KOPT-K1 (cell line): ENCODE measurements around the gene PRAME.

Experiments
- H3K27ac ChIP-seq: fragments of 200-600 bp; sonication (generic); 2 replicates; pipeline ENCODE4 v1.5.1; 2016; ENCODE audit warnings: antibody characterized with exemption, mild to moderate bottlenecking, low read depth, low read length; ENCODE audit not compliant: poor library complexity, severe bottlenecking
- H3K36me3 ChIP-seq: fragments of 200-600 bp; sonication (generic); 2 replicates; pipeline ENCODE4 v1.5.1; 2017; ENCODE audit warnings: antibody characterized with exemption, mild to moderate bottlenecking, low read length, moderate library complexity; ENCODE audit not compliant: insufficient read depth
- H3K9me3 ChIP-seq: fragments of 200-600 bp; sonication (generic); 2 replicates; pipeline ENCODE4 v1.5.1; 2017; ENCODE audit warnings: antibody characterized with exemption, low read length, mild to moderate bottlenecking; ENCODE audit not compliant: insufficient read depth, poor library complexity, severe bottlenecking

PRAME gene

GRCh38 chr22:22508274-22509176, 50.5 kb downstream of the PRAME start, which contains the start of gene ZNF280B:
TSS of gene ZNF280B (minus strand) at chr22:22508742. CDS start at chr22:22489398, 19,344 bp downstream.
- peaks cover 17% of the 10 kb centered on the region for H3K36me3 ChIP-seq
- H3K9me3 ChIP-seq = peaks cover 15% of the 10 kb centered on the region
- H3K27ac ChIP-seq = peak within 1 kb of the TSS; percentile 45

GRCh38 chr22:22507743-22508273, 51.3 kb downstream of the PRAME start:
- H3K36me3 ChIP-seq = peaks cover 21% of the 10 kb centered on the region
- H3K27ac ChIP-seq = peak overlapping the region; percentile 45
- H3K9me3 ChIP-seq = peaks cover 15% of the 10 kb centered on the region

DNA sequence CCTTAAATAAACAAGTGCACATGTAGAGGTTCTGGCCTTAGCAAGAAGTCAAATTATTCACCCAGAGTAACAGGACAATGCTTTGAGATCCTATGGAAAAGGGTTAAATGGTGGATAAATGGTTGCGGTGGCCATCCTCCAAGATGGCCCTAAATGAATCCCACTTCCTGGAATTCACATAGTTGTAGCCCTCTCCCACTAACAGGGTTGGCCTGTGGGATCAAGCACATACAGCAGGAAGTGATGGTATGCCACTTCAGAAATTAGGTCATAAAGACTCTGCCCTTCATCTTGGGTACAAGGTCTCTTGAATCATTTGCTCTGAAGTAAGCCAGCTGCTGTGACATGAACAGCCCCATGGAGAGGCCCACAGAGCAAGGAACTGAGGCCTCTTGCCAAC, 52.3 kb downstream of the PRAME start:
- H3K36me3 ChIP-seq = peaks cover 26% of the 10 kb centered on the region

GRCh38 chr22:22498267-22498666, 60.8 kb downstream of the PRAME start:
- peaks cover 17% of the 10 kb centered on the region; the same call in 1 of the 2 replicates for H3K36me3 ChIP-seq
- H3K9me3 ChIP-seq = no peaks in the 10 kb centered on the region
- no peak overlapping the region for H3K27ac ChIP-seq

More for the DNA sequence above, 52.3 kb downstream of the PRAME start:
- no peak overlapping the region for H3K27ac ChIP-seq
- peaks cover 15% of the 10 kb centered on the region for H3K9me3 ChIP-seq
